NB4 (cell line): Measurements from ENCODE around the gene ZNF618.

ENCODE experiments used
- MYC ChIP-seq: IDR thresholded peaks from 2 replicates; pipeline ENCODE4 v1.6.1; 2011; ENCODE audit warnings: low read depth, low read length
- POLR2A ChIP-seq: IDR thresholded peaks from 2 replicates; pipeline ENCODE4 v1.6.1; 2011; ENCODE audit warnings: mild to moderate bottlenecking; ENCODE audit not compliant: insufficient read length; ENCODE audit errors: extremely low read depth
- TF ChIP-seq, protein P1 (sequence below): IDR thresholded peaks from one replicate; pipeline ENCODE4 v1.5.1; 2012; ENCODE audit warnings: low read depth, low read length
- TF ChIP-seq, protein P2 (sequence below): IDR thresholded peaks from 2 replicates; pipeline ENCODE4 v1.6.1; 2011; ENCODE audit warnings: low read depth, low read length

DNA sequence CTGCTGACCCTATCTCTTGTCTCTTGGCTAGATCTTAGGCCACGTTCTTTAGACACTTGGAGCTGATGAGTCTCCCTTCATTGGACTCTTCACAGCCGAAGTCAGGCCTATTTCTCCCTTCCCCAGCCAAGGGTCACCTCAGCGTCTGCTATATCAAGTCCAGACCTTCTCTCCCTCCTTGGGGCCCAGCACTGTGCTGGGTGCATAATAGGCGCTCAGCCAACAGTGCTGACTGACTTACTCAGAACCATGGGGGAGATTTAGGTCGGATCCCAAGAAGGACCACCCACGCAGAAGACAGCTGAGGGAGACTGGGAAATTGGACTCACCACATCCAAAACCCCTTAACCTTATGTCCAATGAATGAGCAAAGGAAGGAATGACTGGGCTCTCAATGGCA lies 207.6 kb downstream of the ZNF618 start:
- TF ChIP-seq, protein P1, sequence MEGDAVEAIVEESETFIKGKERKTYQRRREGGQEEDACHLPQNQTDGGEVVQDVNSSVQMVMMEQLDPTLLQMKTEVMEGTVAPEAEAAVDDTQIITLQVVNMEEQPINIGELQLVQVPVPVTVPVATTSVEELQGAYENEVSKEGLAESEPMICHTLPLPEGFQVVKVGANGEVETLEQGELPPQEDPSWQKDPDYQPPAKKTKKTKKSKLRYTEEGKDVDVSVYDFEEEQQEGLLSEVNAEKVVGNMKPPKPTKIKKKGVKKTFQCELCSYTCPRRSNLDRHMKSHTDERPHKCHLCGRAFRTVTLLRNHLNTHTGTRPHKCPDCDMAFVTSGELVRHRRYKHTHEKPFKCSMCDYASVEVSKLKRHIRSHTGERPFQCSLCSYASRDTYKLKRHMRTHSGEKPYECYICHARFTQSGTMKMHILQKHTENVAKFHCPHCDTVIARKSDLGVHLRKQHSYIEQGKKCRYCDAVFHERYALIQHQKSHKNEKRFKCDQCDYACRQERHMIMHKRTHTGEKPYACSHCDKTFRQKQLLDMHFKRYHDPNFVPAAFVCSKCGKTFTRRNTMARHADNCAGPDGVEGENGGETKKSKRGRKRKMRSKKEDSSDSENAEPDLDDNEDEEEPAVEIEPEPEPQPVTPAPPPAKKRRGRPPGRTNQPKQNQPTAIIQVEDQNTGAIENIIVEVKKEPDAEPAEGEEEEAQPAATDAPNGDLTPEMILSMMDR, result no peak
- TF ChIP-seq POLR2A, result no peak
- no peak for TF ChIP-seq MYC
- TF ChIP-seq, protein P2, sequence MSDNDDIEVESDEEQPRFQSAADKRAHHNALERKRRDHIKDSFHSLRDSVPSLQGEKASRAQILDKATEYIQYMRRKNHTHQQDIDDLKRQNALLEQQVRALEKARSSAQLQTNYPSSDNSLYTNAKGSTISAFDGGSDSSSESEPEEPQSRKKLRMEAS, result no peak
